Measurements from ENCODE around the gene KCNJ6. TPM values are rescaled to one million over a fixed set of nuclear protein-coding genes. Genes with fewer than 3 reads are reported as not detected.

Gene KCNJ6
- total and polyA plus RNA-seq, 9 of the 15 experiments (the other 6 are each of a cell fraction or from before 2014, with no cell fraction given), result 0.06 to 0.21 (median 0.13) TPM; not detected in 1

DNA sequence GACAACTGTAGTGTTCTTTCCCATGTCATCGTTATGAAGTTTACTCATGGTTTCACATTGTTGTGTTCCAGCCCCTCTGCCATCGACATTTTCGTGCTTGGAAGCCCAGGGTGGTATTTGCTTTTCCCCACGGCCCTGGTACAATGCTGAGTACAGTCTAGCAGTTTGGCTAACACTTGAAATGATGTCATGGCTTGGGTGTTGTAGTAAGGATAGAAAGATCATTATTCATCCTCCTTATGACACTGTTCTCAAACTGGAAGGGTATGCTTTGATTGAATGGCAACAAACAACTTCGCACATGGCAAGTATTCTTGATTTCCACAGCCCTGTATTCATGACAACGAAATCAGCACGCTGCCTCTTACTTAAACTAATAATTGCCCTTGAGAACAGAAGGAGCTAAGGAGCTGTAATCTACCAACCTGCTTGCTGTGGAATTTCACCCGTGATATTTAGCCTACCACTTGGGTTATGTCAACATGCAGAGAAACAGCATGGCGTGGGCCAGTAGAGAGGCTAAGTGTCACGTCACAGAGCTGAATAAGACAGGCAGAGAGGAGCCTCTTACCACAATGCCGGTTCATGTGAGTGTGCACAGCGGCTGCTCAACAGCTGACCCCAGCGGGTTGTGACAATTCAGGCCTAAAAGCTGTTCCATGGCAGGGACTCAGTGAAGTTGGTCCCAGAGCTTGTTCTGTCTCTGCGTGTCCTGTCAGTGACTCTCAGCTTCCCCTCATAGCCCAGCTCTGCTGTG, 73.9 kb downstream of the KCNJ6 start (continued):
- TF ChIP-seq, protein P1, sequence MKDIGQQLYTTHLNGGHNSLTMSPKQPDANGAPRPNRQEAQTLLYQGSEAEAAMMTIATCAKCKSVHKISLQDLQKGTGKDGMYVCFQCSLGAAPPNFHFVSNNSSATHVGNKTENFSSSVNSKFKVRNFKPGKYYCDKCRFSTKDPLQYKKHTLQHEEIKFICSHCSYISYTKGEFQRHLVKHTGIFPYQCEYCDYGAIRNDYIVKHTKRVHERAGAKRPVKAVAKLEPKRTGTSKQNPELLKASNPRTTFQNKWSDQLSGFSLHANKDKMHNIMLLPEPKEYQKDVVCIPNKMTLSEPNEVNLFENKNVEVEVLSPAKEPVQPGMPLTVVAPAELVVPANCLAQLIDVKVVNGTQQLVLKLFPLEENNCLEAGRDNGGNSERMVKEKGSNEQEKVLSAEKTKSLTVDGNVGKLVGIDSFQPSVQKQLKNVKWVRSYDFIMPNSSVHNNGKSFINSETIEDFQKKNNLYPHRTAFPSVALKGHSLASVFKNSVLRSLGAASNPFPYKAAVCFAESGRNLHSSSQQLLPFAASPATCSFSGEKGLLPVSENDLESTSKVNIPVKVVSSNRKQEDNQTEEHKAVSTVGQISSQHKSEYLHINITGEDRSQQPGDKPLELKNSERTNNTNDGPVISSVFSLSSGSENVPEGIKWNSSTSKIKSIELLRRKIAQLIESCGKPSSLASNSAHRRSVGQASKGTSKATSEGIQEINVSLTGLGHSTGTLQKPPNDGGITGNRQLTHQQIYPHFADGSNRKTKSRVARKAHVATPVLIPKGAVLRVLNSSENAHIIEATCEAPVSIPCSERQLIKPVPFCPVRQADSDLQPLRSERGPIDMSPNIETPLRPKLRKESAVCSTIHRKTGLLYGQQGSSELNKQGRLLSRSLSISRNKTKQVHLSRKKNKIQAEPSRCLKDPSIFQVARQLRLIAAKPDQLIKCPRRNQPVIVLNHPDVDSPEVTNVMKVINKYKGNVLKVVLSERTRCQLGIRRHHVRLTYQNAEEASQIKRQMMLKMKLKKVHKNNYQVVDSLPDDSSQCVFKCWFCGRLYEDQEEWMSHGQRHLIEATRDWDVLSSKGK (CRISPR knock-in tag; IDR thresholded peaks at IDR 0.05), result no peak
- TF ChIP-seq FOXA1 (IDR thresholded peaks at IDR 0.05; ENCODE audit: borderline replicate concordance) (no peak), ZNF75A (CRISPR knock-in tag; IDR thresholded peaks at IDR 0.05) (no peak)
- TF ChIP-seq, protein P2, sequence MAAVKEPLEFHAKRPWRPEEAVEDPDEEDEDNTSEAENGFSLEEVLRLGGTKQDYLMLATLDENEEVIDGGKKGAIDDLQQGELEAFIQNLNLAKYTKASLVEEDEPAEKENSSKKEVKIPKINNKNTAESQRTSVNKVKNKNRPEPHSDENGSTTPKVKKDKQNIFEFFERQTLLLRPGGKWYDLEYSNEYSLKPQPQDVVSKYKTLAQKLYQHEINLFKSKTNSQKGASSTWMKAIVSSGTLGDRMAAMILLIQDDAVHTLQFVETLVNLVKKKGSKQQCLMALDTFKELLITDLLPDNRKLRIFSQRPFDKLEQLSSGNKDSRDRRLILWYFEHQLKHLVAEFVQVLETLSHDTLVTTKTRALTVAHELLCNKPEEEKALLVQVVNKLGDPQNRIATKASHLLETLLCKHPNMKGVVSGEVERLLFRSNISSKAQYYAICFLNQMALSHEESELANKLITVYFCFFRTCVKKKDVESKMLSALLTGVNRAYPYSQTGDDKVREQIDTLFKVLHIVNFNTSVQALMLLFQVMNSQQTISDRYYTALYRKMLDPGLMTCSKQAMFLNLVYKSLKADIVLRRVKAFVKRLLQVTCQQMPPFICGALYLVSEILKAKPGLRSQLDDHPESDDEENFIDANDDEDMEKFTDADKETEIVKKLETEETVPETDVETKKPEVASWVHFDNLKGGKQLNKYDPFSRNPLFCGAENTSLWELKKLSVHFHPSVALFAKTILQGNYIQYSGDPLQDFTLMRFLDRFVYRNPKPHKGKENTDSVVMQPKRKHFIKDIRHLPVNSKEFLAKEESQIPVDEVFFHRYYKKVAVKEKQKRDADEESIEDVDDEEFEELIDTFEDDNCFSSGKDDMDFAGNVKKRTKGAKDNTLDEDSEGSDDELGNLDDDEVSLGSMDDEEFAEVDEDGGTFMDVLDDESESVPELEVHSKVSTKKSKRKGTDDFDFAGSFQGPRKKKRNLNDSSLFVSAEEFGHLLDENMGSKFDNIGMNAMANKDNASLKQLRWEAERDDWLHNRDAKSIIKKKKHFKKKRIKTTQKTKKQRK (IDR thresholded peaks at IDR 0.05; ENCODE audit: borderline replicate concordance, low read depth, low read length), result no peak
- TF ChIP-seq, protein P3, sequence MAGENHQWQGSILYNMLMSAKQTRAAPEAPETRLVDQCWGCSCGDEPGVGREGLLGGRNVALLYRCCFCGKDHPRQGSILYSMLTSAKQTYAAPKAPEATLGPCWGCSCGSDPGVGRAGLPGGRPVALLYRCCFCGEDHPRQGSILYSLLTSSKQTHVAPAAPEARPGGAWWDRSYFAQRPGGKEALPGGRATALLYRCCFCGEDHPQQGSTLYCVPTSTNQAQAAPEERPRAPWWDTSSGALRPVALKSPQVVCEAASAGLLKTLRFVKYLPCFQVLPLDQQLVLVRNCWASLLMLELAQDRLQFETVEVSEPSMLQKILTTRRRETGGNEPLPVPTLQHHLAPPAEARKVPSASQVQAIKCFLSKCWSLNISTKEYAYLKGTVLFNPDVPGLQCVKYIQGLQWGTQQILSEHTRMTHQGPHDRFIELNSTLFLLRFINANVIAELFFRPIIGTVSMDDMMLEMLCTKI (IDR thresholded peaks at IDR 0.05; ENCODE audit: partially characterized antibody), result no peak
- TF ChIP-seq, protein P4, sequence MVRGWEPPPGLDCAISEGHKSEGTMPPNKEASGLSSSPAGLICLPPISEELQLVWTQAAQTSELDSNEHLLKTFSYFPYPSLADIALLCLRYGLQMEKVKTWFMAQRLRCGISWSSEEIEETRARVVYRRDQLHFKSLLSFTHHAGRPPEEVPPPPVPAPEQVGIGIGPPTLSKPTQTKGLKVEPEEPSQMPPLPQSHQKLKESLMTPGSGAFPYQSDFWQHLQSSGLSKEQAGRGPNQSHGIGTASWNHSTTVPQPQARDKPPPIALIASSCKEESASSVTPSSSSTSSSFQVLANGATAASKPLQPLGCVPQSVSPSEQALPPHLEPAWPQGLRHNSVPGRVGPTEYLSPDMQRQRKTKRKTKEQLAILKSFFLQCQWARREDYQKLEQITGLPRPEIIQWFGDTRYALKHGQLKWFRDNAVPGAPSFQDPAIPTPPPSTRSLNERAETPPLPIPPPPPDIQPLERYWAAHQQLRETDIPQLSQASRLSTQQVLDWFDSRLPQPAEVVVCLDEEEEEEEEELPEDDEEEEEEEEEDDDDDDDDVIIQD (CRISPR knock-in tag; IDR thresholded peaks at IDR 0.05), result no peak

Data from K562 (cell line).